Testis (tissue), 3 donors: ENCODE data around the gene DMRTA2. TPM values are rescaled to one million over a fixed set of nuclear protein-coding genes. Genes with fewer than 3 reads are reported as not detected.

Source experiments
- DNase-seq: peaks from one replicate; pipeline ENCODE4 v3.0.0-alpha.2; 2019
- H3K27ac ChIP-seq, 2 donors: fragments of 200-600 bp; sonication (generic); one replicate each; pipeline ENCODE4 v1.5.1; 2019
- H3K27me3 ChIP-seq: fragments of 200-600 bp; sonication (generic); one replicate; pipeline ENCODE4 v1.5.1; 2019
- H3K36me3 ChIP-seq: fragments of 200-600 bp; sonication (generic); one replicate; pipeline ENCODE4 v1.5.1; 2017; ENCODE audit warnings: low read depth; ENCODE audit errors: missing control alignments
- H3K4me1 ChIP-seq: fragments of 200-600 bp; sonication (generic); one replicate; pipeline ENCODE4 v1.5.1; 2019
- H3K4me3 ChIP-seq, 2 donors: fragments of 200-600 bp; sonication (generic); one replicate each; pipeline ENCODE4 v1.5.1; 2017 to 2019
- H3K9me3 ChIP-seq: fragments of 200-600 bp; sonication (generic); one replicate; pipeline ENCODE4 v1.5.1; 2017
- CTCF ChIP-seq, 3 experiments: fragments of 450-650 bp in 2 of 3; fragments of 200-600 bp in 1 of 3; sonication (generic) in 1 of 3; IDR thresholded peaks; one replicate each; pipeline ENCODE4 v1.5.1; 2016 to 2019; ENCODE audit warnings: antibody characterized with exemption in 3 of 3, mild to moderate bottlenecking in 2 of 3, moderate library complexity in 1 of 3
- POLR2A ChIP-seq: fragments of 450-650 bp; IDR thresholded peaks from one replicate; pipeline ENCODE4 v1.6.1; 2017; ENCODE audit warnings: antibody characterized with exemption, mild to moderate bottlenecking, moderate library complexity
- WGBS, 2 donors: methylation state at CpG; one replicate each; pipeline ENCODE4 v1.1.5; 2018; 5-methylcytosine and 5-hydroxymethylcytosine counted together
- intact Hi-C: fragments of 100-400 bp; cut with DNase I; formaldehyde crosslinking; loops from one replicate; pipeline ENCODE4 v1.15.1; 2023; ENCODE audit warnings: low total_unique reads
- polyA plus RNA-seq: library from polyadenylated mRNA; stranded (reverse); fragments of 350-450 nt; fragmentation: Illumina TruSeq; extraction: RNeasy Lipid Tissue Mini Kit (QIAGEN cat#74804); gene quantifications from one replicate; pipeline ENCODE4 v1.2.3, GENCODE V29; 2014; ENCODE audit warnings: low read depth, low replicate concordance; ENCODE audit not compliant: insufficient read depth
- total RNA-seq, 2 donors: library from RNA; depleted of rRNA; stranded (reverse); fragments of >200 nt; gene quantifications; one replicate each; pipeline ENCODE4 v1.2.3, GENCODE V29; 2016

DMRTA2 gene
- total and polyA plus RNA-seq, 3 donors from 2014 or later, result 1.2 to 5.1 (median 3.5) TPM

GRCh38 chr1:50421768-50422674 is 1.2 kb downstream of the DMRTA2 start:
- TF ChIP-seq POLR2A (no peak), CTCF (IDR thresholded peaks at IDR 0.05) (no peak)
- intact Hi-C loops, result no loop called here
- H3K36me3 ChIP-seq, result no peaks in the 10 kb centered on the region

GRCh38 chr1:50421366-50421748 is 1.9 kb downstream of the DMRTA2 start:
- 0 to 2% methylated on average over 2 to 13 of the region's 38 CpGs for WGBS, 2 donors
- H3K36me3 ChIP-seq, result no peaks in the 10 kb centered on the region
- DNase-seq, result no peak
- no peaks in the 10 kb centered on the region for H3K27me3 ChIP-seq
- intact Hi-C loops, result no loop called here
- no peak overlapping the region for H3K27ac ChIP-seq
- no peaks in the 10 kb centered on the region for H3K9me3 ChIP-seq
- TF ChIP-seq CTCF (IDR thresholded peaks at IDR 0.05), result no peak
- TF ChIP-seq POLR2A, result no peak
- peak overlapping the region in 1 of 2 donors; percentile 36 for H3K4me3 ChIP-seq
- H3K4me1 ChIP-seq, result no peaks in the 10 kb centered on the region

More at GRCh38 chr1:50421768-50422674, 1.2 kb downstream of the DMRTA2 start:
- Histone ChIP-seq H3K27ac (no peak overlapping the region), H3K4me3 (peak overlapping the region in 1 of 2 donors; percentile 6), H3K9me3 (no peaks in the 10 kb centered on the region), H3K27me3 (no peaks in the 10 kb centered on the region), H3K4me1 (peaks cover 3% of the 10 kb centered on the region)
- DNase-seq, result no peak
- 12 to 16% methylated on average over 23 to 27 of the region's 27 CpGs for WGBS, 2 donors

- Histone ChIP-seq H3K4me1 (no peaks in the 10 kb centered on the region), H3K27ac (no peak overlapping the region)
- intact Hi-C loops, result no loop called here
Measured at GRCh38 chr1:50420689-50421365, 2.4 kb downstream of the DMRTA2 start.

GRCh38 chr1:50419907-50420677 is 3.2 kb downstream of the DMRTA2 start:
- H3K4me1 ChIP-seq, result no peaks in the 10 kb centered on the region
- no peaks in the 10 kb centered on the region for H3K36me3 ChIP-seq
- 10% methylated on average over 21 of the region's 21 CpGs for WGBS, 2 donors
- DNase-seq, result no peak
- no peak overlapping the region for H3K27ac ChIP-seq
- no peaks in the 10 kb centered on the region for H3K9me3 ChIP-seq
- intact Hi-C loops, result no loop called here
- TF ChIP-seq CTCF (IDR thresholded peaks at IDR 0.05), result no peak
- no peak for TF ChIP-seq POLR2A
- no peak overlapping the region for H3K4me3 ChIP-seq
- H3K27me3 ChIP-seq, result no peaks in the 10 kb centered on the region

More at GRCh38 chr1:50420689-50421365, 2.4 kb downstream of the DMRTA2 start:
- Histone ChIP-seq H3K27me3 (no peaks in the 10 kb centered on the region), H3K36me3 (no peaks in the 10 kb centered on the region), H3K4me3 (peak overlapping the region; percentile 5 to 36), H3K9me3 (no peaks in the 10 kb centered on the region)
- TF ChIP-seq CTCF (IDR thresholded peaks at IDR 0.05), result no peak
- no peak for TF ChIP-seq POLR2A
- WGBS, 2 donors, result 3 to 10% methylated on average over 10 to 38 of the region's 69 CpGs
- DNase-seq, result no peak
